GM23338 (cell line): ENCODE measurements around the gene MAP3K6.

Experiments used
- CREB1 ChIP-seq: fragments of 250-450 bp; sonication (Bioruptor Pico); IDR thresholded peaks from 2 replicates; pipeline ENCODE4 v1.5.0; 2020; ENCODE audit warnings: low read depth, mild to moderate bottlenecking, moderate library complexity
- CTCF ChIP-seq, 2 experiments: fragments of 200-600 bp in 1 of 2; sonication (generic) in 1 of 2; conservative IDR thresholded peaks; 2 replicates each; pipeline versions ENCODE4 v1.5.1 to v1.6.1; 2016 to 2017; ENCODE audit warnings: antibody characterized with exemption in 2 of 2, low read depth in 2 of 2, mild to moderate bottlenecking in 2 of 2, moderate library complexity in 1 of 2
- EZH2 ChIP-seq: fragments of 200-600 bp; sonication (generic); IDR thresholded peaks from one replicate; pipeline ENCODE4 v1.8.0; 2017; ENCODE audit warnings: antibody characterized with exemption, mild to moderate bottlenecking, low read depth; ENCODE audit not compliant: unreplicated experiment
- EZH2phosphoT487 ChIP-seq: fragments of 200-600 bp; sonication (generic); IDR thresholded peaks from one replicate; pipeline ENCODE4 v1.8.1; 2018; ENCODE audit warnings: antibody characterized with exemption; ENCODE audit not compliant: unreplicated experiment
- JUNB ChIP-seq: IDR thresholded peaks from one replicate; pipeline ENCODE4 v1.6.1; 2016; ENCODE audit warnings: antibody characterized with exemption; ENCODE audit not compliant: unreplicated experiment
- NANOG ChIP-seq: IDR thresholded peaks from 2 replicates; pipeline ENCODE4 v1.6.1; 2016; ENCODE audit warnings: antibody characterized with exemption, borderline replicate concordance
- POLR2AphosphoS5 ChIP-seq: IDR thresholded peaks from 2 replicates; pipeline ENCODE4 v1.6.1; 2016; ENCODE audit warnings: antibody characterized with exemption, low read depth
- REST ChIP-seq: IDR thresholded peaks from one replicate; pipeline ENCODE4 v1.6.1; 2018; ENCODE audit warnings: antibody characterized with exemption; ENCODE audit not compliant: unreplicated experiment
- STAT1 ChIP-seq: IDR thresholded peaks from one replicate; pipeline ENCODE4 v1.6.1; 2016; ENCODE audit warnings: antibody characterized with exemption; ENCODE audit not compliant: unreplicated experiment
- ZNF114 ChIP-seq: fragments of 250-450 bp; sonication (Bioruptor Pico); IDR thresholded peaks from 2 replicates; pipeline ENCODE4 v1.5.0; 2020; ENCODE audit warnings: mild to moderate bottlenecking, moderate library complexity
- ZNF331 ChIP-seq: fragments of 250-450 bp; sonication (Bioruptor Pico); IDR thresholded peaks from 2 replicates; pipeline ENCODE4 v1.5.0; 2020; ENCODE audit warnings: low read depth, mild to moderate bottlenecking, moderate library complexity
- TF ChIP-seq, protein P1 (sequence below): IDR thresholded peaks from 2 replicates; pipeline ENCODE4 v1.6.1; 2016; ENCODE audit warnings: antibody characterized with exemption
- TF ChIP-seq, protein P2 (sequence below): fragments of 250-450 bp; sonication (Bioruptor Pico); IDR thresholded peaks from 2 replicates; pipeline ENCODE4 v1.5.0; 2020; ENCODE audit warnings: mild to moderate bottlenecking, moderate library complexity

DNA sequence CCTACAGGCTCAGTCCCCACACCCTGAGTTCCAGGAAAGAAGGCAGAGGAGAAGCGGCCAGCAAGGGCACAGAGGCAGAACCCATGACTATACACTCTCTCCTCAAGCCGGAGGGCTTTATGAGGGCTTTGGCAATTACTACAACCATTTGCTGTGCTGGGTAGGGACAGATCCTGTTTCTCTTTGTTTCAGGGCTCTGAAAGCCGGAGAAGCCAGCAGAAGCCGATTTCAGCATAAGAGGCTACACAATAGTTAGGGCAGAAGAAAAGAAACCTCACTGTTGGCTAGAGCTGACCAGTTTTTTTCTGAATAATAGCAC lies 39.6 kb upstream of the MAP3K6 start:
- TF ChIP-seq EZH2: no peak
- no peak for TF ChIP-seq CTCF (conservative IDR thresholded peaks at IDR 0.05; ENCODE audit: low read depth in 2 of 2)
- TF ChIP-seq POLR2AphosphoS5: no peak
- TF ChIP-seq CREB1 (CRISPR knock-in tag): no peak
- TF ChIP-seq STAT1: no peak
- TF ChIP-seq, protein P1, sequence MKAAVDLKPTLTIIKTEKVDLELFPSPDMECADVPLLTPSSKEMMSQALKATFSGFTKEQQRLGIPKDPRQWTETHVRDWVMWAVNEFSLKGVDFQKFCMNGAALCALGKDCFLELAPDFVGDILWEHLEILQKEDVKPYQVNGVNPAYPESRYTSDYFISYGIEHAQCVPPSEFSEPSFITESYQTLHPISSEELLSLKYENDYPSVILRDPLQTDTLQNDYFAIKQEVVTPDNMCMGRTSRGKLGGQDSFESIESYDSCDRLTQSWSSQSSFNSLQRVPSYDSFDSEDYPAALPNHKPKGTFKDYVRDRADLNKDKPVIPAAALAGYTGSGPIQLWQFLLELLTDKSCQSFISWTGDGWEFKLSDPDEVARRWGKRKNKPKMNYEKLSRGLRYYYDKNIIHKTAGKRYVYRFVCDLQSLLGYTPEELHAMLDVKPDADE: no peak
- TF ChIP-seq REST: no peak
- TF ChIP-seq ZNF331 (CRISPR knock-in tag): no peak
- no peak for TF ChIP-seq NANOG
- TF ChIP-seq EZH2phosphoT487: no peak
- no peak for TF ChIP-seq JUNB
- TF ChIP-seq ZNF114: no peak
- TF ChIP-seq, protein P2, sequence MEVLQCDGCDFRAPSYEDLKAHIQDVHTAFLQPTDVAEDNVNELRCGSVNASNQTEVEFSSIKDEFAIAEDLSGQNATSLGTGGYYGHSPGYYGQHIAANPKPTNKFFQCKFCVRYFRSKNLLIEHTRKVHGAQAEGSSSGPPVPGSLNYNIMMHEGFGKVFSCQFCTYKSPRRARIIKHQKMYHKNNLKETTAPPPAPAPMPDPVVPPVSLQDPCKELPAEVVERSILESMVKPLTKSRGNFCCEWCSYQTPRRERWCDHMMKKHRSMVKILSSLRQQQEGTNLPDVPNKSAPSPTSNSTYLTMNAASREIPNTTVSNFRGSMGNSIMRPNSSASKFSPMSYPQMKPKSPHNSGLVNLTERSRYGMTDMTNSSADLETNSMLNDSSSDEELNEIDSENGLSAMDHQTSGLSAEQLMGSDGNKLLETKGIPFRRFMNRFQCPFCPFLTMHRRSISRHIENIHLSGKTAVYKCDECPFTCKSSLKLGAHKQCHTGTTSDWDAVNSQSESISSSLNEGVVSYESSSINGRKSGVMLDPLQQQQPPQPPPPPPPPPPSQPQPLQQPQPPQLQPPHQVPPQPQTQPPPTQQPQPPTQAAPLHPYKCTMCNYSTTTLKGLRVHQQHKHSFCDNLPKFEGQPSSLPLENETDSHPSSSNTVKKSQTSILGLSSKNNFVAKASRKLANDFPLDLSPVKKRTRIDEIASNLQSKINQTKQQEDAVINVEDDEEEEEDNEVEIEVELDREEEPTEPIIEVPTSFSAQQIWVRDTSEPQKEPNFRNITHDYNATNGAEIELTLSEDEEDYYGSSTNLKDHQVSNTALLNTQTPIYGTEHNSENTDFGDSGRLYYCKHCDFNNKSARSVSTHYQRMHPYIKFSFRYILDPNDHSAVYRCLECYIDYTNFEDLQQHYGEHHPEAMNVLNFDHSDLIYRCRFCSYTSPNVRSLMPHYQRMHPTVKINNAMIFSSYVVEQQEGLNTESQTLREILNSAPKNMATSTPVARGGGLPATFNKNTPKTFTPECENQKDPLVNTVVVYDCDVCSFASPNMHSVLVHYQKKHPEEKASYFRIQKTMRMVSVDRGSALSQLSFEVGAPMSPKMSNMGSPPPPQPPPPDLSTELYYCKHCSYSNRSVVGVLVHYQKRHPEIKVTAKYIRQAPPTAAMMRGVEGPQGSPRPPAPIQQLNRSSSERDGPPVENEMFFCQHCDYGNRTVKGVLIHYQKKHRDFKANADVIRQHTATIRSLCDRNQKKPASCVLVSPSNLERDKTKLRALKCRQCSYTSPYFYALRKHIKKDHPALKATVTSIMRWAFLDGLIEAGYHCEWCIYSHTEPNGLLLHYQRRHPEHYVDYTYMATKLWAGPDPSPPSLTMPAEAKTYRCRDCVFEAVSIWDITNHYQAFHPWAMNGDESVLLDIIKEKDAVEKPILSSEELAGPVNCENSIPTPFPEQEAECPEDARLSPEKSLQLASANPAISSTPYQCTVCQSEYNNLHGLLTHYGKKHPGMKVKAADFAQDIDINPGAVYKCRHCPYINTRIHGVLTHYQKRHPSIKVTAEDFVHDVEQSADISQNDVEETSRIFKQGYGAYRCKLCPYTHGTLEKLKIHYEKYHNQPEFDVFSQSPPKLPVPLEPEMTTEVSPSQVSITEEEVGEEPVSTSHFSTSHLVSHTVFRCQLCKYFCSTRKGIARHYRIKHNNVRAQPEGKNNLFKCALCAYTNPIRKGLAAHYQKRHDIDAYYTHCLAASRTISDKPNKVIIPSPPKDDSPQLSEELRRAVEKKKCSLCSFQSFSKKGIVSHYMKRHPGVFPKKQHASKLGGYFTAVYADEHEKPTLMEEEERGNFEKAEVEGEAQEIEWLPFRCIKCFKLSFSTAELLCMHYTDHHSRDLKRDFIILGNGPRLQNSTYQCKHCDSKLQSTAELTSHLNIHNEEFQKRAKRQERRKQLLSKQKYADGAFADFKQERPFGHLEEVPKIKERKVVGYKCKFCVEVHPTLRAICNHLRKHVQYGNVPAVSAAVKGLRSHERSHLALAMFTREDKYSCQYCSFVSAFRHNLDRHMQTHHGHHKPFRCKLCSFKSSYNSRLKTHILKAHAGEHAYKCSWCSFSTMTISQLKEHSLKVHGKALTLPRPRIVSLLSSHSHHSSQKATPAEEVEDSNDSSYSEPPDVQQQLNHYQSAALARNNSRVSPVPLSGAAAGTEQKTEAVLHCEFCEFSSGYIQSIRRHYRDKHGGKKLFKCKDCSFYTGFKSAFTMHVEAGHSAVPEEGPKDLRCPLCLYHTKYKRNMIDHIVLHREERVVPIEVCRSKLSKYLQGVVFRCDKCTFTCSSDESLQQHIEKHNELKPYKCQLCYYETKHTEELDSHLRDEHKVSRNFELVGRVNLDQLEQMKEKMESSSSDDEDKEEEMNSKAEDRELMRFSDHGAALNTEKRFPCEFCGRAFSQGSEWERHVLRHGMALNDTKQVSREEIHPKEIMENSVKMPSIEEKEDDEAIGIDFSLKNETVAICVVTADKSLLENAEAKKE (CRISPR knock-in tag): no peak
